Head of caudate nucleus (tissue), 42 donors: ENCODE results near the gene ROM1.
A peak's percentile ranks its signal among the peaks of the same experiment; 100 is the strongest.
"Not testable (repeated sequence)": the region's sequence is repeated elsewhere in the genome, so short reads cannot be mapped to it uniquely, and the experiment has no call there.

Source experiments
- DNase-seq, 42 donors: peaks; one replicate each; pipeline versions ENCODE4 v3.0.0 to v3.0.0-alpha.2; 2020 to 2021; ENCODE audit warnings: mixed read lengths in 7 of 42
- intact Hi-C: fragments of 100-400 bp; cut with DNase I; formaldehyde crosslinking; loops from one replicate; pipeline ENCODE4 v1.15.0; 2022

Gene ROM1

GRCh38 chr11:62603072-62603408, 10.0 kb upstream of the ROM1 start:
- intact Hi-C loops: no loop called here
- peak in 1 of 42 donors; percentile 22 for DNase-seq

GRCh38 chr11:62603776-62604299, 9.2 kb upstream of the ROM1 start:
- intact Hi-C loops: no loop called here
- DNase-seq: no peak

DNA sequence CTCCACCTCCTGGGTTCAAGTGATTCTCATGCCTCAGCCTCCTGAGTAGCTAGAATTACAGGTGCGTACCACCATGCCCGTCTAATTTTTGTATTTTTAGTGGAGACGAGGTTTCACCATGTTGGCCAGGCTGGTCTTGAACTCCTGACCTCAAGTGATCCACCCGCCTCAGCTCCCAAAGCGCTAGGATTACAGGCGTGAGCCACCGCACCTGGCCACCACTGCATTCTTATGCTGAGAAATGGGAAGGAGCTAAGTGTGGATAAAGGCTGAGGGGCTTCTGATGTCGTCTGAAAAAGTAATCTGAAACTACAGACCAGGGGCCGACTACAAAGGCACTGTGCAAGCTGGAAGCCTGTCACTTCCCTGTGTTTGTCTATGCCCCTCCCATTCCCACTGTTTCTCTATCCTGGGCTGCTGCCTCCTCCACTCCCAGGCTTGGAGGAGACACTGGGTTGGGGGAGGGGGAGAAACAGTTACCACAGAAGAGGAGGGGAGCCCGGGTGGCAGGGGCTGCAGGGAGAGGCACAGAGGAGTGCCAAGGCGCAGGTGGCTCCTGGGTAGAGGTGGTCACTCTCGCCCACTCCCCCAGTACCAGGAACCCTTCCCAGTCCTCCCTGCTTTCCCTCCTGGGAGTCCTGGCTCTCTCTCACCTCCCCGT, 8.5 kb upstream of the ROM1 start:
- intact Hi-C loops: no loop called here
- DNase-seq: peak in 7 of 42 donors; percentile 25 to 51 (median 33)

DNA sequence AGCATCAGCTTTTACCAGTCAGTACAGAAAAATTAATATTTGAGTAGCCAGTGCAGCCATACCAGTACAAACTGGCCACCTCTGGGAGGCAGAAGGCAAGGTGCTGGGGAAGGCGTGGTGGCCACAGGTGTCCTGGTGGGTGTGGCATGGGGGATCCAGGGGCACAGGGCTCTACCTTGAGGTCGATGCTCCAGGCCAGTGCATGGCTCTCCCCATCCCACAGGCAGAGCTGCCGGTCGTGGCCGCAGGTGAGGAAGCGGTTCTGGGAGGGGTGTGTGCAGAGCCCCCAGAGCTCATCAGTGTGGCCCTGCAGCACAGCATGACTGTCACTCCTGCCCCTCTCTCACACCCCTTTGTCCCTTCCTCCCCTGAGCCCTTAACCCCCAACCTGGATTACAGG, 7.6 kb upstream of the ROM1 start:
- DNase-seq: no peak

GRCh38 chr11:62605902-62606301, 7.2 kb upstream of the ROM1 start:
- intact Hi-C loops: no loop called here
- DNase-seq: no peak

More for the DNA sequence above, 7.6 kb upstream of the ROM1 start:
- intact Hi-C loops: no loop called here

GRCh38 chr11:62607714-62608113, 5.3 kb upstream of the ROM1 start:
- no peak for DNase-seq
- intact Hi-C loops: no loop called here

- intact Hi-C loops: no loop called here
- DNase-seq: no peak
Measured at GRCh38 chr11:62608776-62609175, 4.3 kb upstream of the ROM1 start.

- intact Hi-C loops: no loop called here
- DNase-seq: no peak
Measured at GRCh38 chr11:62610403-62610802, 2.7 kb upstream of the ROM1 start.

- intact Hi-C loops: no loop called here
- no peak for DNase-seq
Measured at GRCh38 chr11:62610814-62611704, 2.0 kb upstream of the ROM1 start.

- DNase-seq: peak; percentile 29 to 87 (median 66)
- intact Hi-C loops: no loop called here
Measured at GRCh38 chr11:62611705-62612365, 1.2 kb upstream of the ROM1 start.

DNA sequence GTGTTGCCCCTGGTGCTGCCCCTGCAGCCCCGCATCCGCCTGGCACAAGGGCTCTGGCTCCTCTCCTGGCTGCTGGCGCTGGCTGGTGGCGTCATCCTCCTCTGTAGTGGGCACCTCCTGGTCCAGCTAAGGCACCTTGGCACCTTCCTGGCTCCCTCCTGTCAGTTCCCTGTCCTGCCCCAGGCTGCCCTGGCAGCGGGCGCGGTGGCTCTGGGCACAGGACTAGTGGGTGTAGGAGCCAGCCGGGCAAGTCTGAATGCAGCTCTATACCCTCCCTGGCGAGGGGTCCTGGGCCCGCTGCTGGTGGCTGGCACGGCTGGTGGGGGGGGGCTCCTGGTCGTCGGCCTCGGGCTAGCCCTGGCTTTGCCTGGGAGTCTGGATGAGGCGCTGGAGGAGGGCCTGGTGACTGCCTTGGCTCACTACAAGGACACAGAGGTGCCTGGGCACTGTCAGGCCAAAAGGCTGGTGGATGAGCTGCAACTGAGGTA, 278 bp downstream of the ROM1 start:
- DNase-seq: peak in 17 of 42 donors; percentile 8 to 59 (median 34)
- intact Hi-C loops: no loop called here

GRCh38 chr11:62614275-62614674, 1.2 kb downstream of the ROM1 start:
- intact Hi-C loops: no loop called here
- peak; percentile 52 to 94 (median 79) for DNase-seq

- intact Hi-C loops: no loop called here
Measured at GRCh38 chr11:62615521-62615920, 2.5 kb downstream of the ROM1 start.

DNA sequence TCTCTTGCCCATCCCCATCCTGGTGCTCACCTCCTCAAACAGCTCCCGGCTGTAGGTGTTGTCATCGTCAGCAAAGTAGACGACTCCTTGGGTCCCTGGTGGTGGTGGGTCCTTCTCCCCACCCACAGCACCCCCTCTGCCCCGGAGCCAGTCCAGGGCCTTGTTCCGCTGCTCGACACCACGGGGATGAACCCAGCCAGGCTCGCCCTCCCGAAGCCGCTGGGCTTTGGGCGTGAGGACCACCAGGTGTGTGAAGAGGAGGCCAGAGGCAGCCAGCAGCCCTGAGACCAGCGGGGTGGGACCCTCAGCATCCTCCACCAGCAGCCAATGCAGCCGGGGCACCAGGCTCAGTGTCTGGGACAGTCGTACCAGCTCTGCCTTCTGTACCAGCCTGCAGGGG, 3.9 kb downstream of the ROM1 start:
- intact Hi-C loops, DNase-seq: not testable (repeated sequence)

More at GRCh38 chr11:62615521-62615920, 2.5 kb downstream of the ROM1 start:
- DNase-seq: no peak

GRCh38 chr11:62621027-62621566, 8.0 kb downstream of the ROM1 start:
- intact Hi-C loops: no loop called here
- DNase-seq: no peak

GRCh38 chr11:62621567-62622470, 8.8 kb downstream of the ROM1 start, which contains the start of gene B3GAT3:
Gene B3GAT3 (minus strand): TSS chr11:62621986. CDS start chr11:62621947, 39 bp downstream.
- intact Hi-C loops: no loop called here
- peak; percentile 94 to 99 (median 98) for DNase-seq

- no peak for DNase-seq
- intact Hi-C loops: no loop called here
Measured at GRCh38 chr11:62622476-62623089, 9.5 kb downstream of the ROM1 start.

GRCh38 chr11:62627713-62628112, 14.7 kb downstream of the ROM1 start:
- intact Hi-C loops: no loop called here
- peak in 11 of 42 donors; percentile 23 to 64 (median 37) for DNase-seq
